ENCODE results near the gene HYOU1.

The HYOU1 gene

DNA sequence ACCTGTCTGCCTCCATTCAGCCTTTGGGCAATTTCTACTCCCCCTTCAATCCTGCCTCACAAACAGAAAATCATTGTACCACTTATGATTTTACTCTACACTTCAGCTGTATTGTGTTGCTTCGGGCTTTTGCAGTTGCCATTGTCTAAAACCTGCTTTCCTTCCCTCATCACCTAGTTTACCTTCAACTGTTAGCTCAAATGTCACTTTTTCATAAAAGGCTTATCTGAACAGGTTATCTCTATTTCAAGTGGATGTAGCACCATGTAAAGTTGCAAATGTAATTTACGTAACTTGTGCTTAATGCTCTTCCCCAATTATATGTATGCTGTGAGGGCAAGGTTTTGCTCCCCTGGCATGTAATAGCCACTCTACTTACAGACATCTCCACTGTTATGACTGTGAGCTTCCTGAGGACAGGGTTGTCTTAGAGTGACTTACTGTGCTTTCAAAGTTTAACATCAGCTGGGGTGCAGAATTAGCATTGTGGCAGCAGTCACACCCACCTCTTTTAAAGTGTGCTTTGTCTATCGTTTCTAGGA lies 44.3 kb downstream of the HYOU1 start:
- no peak overlapping the region for H3K27ac ChIP-seq

DNA sequence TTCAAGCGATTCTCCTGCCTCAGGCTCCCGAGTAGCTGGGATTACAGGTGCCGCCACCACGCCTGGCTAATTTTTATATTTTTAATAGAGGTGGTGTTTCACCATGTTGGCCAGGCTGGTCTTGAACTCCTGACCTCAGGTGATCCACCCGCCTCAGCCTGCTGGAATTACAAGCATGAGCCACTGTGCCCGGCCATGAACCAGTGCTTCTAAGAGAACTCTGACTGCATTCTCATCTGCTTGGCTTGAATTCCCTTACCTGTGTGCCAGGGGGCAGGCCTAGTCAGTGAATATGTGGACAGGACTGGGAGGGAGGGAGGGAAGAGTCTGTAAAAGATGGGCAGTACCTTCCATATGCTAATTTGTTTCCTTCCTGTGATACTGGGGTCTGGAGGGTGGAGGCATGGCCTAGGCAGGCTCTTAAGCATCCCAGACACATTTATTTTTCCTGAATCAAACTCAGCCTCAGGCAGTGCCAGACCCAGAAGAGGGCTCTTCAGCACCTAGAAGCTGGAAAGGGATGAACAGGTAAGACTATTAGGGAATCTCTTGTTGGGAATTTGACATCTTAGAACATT lies 45.4 kb downstream of the HYOU1 start:
- H3K4me3 ChIP-seq (ENCODE audit: low read depth in 1 of 2, low read length in 1 of 2), result no peak overlapping the region
- H3K4me1 ChIP-seq (ENCODE audit: control insufficient read depth in 1 of 2, insufficient read depth in 1 of 2, low read depth in 1 of 2, low read length in 1 of 2), result no peaks in the 10 kb centered on the region
- H3K27ac ChIP-seq, result no peak overlapping the region
- H3K36me3 ChIP-seq, result peaks cover 87% of the 10 kb centered on the region
- no peaks in the 10 kb centered on the region for H3K9me3 ChIP-seq
- no peaks in the 10 kb centered on the region for H3K27me3 ChIP-seq
- TF ChIP-seq, protein P1, sequence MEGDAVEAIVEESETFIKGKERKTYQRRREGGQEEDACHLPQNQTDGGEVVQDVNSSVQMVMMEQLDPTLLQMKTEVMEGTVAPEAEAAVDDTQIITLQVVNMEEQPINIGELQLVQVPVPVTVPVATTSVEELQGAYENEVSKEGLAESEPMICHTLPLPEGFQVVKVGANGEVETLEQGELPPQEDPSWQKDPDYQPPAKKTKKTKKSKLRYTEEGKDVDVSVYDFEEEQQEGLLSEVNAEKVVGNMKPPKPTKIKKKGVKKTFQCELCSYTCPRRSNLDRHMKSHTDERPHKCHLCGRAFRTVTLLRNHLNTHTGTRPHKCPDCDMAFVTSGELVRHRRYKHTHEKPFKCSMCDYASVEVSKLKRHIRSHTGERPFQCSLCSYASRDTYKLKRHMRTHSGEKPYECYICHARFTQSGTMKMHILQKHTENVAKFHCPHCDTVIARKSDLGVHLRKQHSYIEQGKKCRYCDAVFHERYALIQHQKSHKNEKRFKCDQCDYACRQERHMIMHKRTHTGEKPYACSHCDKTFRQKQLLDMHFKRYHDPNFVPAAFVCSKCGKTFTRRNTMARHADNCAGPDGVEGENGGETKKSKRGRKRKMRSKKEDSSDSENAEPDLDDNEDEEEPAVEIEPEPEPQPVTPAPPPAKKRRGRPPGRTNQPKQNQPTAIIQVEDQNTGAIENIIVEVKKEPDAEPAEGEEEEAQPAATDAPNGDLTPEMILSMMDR (IDR thresholded peaks at IDR 0.05), result no peak

More for the DNA sequence above, 44.3 kb downstream of the HYOU1 start:
- Histone ChIP-seq H3K4me1 (ENCODE audit: control insufficient read depth in 1 of 2, insufficient read depth in 1 of 2, low read depth in 1 of 2, low read length in 1 of 2) (peaks cover 9% of the 10 kb centered on the region in 2 experiments), H3K27me3 (no peaks in the 10 kb centered on the region), H3K36me3 (peaks cover 80% of the 10 kb centered on the region), H3K9me3 (no peaks in the 10 kb centered on the region), H3K4me3 (ENCODE audit: low read depth in 1 of 2, low read length in 1 of 2) (no peak overlapping the region)
- TF ChIP-seq, protein P1 (IDR thresholded peaks at IDR 0.05), result no peak

DNA sequence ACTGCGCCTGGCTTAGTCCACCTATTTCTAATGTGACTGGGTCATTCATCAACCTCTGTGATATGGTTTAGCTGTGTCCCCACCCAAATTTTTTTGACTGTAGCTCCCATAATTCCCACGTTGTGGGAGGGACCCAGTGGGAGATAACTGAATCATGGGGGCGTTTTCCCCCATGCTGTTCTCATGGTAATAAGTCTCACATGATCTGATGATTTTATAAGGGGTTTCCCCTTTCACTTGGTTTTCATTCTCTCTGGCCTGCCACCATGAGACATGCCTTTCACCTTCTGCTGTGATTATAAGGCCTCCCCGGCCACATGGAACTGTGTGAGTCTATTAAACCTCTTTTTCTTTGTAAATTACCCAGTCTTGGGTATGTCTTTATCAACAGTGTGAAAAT lies 50.3 kb downstream of the HYOU1 start:
- Histone ChIP-seq H3K27ac (no peak overlapping the region), H3K4me1 (ENCODE audit: control insufficient read depth in 1 of 2, insufficient read depth in 1 of 2, low read depth in 1 of 2, low read length in 1 of 2) (no peaks in the 10 kb centered on the region), H3K27me3 (no peaks in the 10 kb centered on the region), H3K9me3 (no peaks in the 10 kb centered on the region), H3K4me3 (ENCODE audit: low read depth in 1 of 2, low read length in 1 of 2) (no peak overlapping the region), H3K36me3 (peaks cover 72% of the 10 kb centered on the region)
- TF ChIP-seq, protein P1 (IDR thresholded peaks at IDR 0.05), result no peak

DNA sequence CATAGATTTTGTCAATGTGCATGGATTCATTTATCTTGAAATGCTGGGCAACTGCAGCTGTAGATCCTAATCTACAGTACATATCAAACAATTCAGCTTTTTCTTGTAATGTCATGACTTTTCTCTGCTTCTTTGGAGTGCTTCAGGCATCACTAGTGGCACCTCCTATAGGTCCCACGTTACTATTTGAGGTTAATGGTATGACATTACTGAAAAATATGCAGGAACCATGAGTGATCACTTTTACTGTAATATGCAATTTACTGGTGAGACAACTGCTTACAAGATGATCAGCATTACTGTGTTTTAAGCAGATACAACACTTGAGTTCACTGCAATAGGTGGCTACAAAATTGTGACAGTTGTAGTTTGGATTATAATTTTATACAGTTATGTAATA lies 56.1 kb downstream of the HYOU1 start:
- peaks cover 18 to 20% of the 10 kb centered on the region in 2 experiments for H3K4me1 ChIP-seq (ENCODE audit: control insufficient read depth in 1 of 2, insufficient read depth in 1 of 2, low read depth in 1 of 2, low read length in 1 of 2)
- peaks cover 43% of the 10 kb centered on the region for H3K36me3 ChIP-seq
- H3K27me3 ChIP-seq, result no peaks in the 10 kb centered on the region
- H3K4me3 ChIP-seq (ENCODE audit: low read depth in 1 of 2, low read length in 1 of 2), result no peak overlapping the region
- TF ChIP-seq, protein P1 (IDR thresholded peaks at IDR 0.05), result no peak
- H3K9me3 ChIP-seq, result no peaks in the 10 kb centered on the region
- no peak overlapping the region for H3K27ac ChIP-seq

DNA sequence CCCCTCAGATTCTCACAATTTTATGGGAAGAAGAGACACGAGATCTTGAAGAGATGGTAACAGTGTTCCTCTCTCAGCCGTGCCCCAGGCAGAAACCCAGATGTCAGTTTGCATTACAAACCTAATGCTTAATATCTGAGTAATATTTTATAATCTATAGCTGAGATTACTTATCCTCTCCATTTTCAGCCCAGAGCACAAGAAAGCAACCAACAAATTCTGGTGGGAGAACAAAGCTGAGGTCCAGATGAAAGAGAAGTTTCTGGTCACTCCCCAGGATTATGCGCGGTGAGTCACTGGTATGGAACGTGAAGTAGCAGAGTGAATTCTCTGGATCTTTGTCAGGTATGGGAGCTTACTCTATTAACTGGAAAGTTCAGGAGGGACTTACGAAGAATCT lies 58.2 kb downstream of the HYOU1 start:
- no peaks in the 10 kb centered on the region for H3K9me3 ChIP-seq
- H3K4me3 ChIP-seq (ENCODE audit: low read depth in 1 of 2, low read length in 1 of 2), result peak overlapping the region; percentile 65 to 76
- no peaks in the 10 kb centered on the region for H3K27me3 ChIP-seq
- H3K4me1 ChIP-seq (ENCODE audit: control insufficient read depth in 1 of 2, insufficient read depth in 1 of 2, low read depth in 1 of 2, low read length in 1 of 2), result peaks cover 18 to 20% of the 10 kb centered on the region in 2 experiments
- TF ChIP-seq, protein P1 (IDR thresholded peaks at IDR 0.05), result no peak
- peak overlapping the region; percentile 77 for H3K27ac ChIP-seq
- H3K36me3 ChIP-seq, result peaks cover 34% of the 10 kb centered on the region
